ENCODE data around the gene IGFL3. TPM values are rescaled to one million over a fixed set of nuclear protein-coding genes. Genes with fewer than 3 reads are reported as not detected.

The IGFL3 gene
- total RNA-seq, 1 experiment from 2014 or later, result not detected

- Histone ChIP-seq H4K8ac (replicated peaks; ENCODE audit: insufficient read length, low read depth, low read length) (no peak overlapping the region), H2BK20ac (ENCODE audit: low read depth, low read length, poor library complexity, severe bottlenecking) (no peak overlapping the region), H2AK5ac (ENCODE audit: insufficient read length, low read length) (no peak overlapping the region), H2AFZ (ENCODE audit: low read length) (no peak overlapping the region), H3K4ac (ENCODE audit: low read depth, low read length) (no peak overlapping the region), H2BK5ac (ENCODE audit: insufficient read length, low read length) (no peak overlapping the region), H4K5ac (ENCODE audit: insufficient read length, low read depth, low read length) (no peak overlapping the region), H3K4me1 (ENCODE audit: insufficient read depth, low read length) (no peaks in the 10 kb centered on the region), H3K18ac (ENCODE audit: insufficient read length, low read depth, low read length) (no peak overlapping the region), H3T11ph (ENCODE audit: low read length) (no peak overlapping the region), H3K27me3 (ENCODE audit: insufficient read depth, low read length) (no peaks in the 10 kb centered on the region), H4K91ac (ENCODE audit: insufficient read length, low read depth, low read length) (no peak overlapping the region), H3K79me2 (ENCODE audit: insufficient read depth, low read length) (no peaks in the 10 kb centered on the region), H3K4me2 (ENCODE audit: insufficient read depth, insufficient read length, low read length) (no peak overlapping the region), H3K79me1 (ENCODE audit: insufficient read depth, low read depth, low read length, poor library complexity, severe bottlenecking) (no peaks in the 10 kb centered on the region), H3K9me3 (ENCODE audit: control insufficient read depth, low read depth, low read length) (no peaks in the 10 kb centered on the region), H3K23me2 (ENCODE audit: insufficient read length, low read depth, low read length, poor library complexity, severe bottlenecking) (no peaks in the 10 kb centered on the region), H3K27ac (ENCODE audit: insufficient read length, low read depth, low read length) (no peak overlapping the region), H2BK12ac (ENCODE audit: insufficient read length, low read depth, low read length) (no peak overlapping the region), H3K56ac (ENCODE audit: insufficient read length, low read depth, low read length) (no peak overlapping the region), H3K9ac (ENCODE audit: extremely low read depth, insufficient read length, low read length) (no peak overlapping the region), H3K14ac (ENCODE audit: insufficient read depth, low read length) (no peak overlapping the region), H2BK15ac (ENCODE audit: low read depth, low read length) (no peak overlapping the region), H3K23ac (ENCODE audit: insufficient read length, low read depth, low read length) (no peak overlapping the region), H4K20me1 (ENCODE audit: control insufficient read depth, insufficient read depth, insufficient read length) (no peaks in the 10 kb centered on the region), H2BK120ac (ENCODE audit: low read depth, low read length, poor library complexity, severe bottlenecking) (no peak overlapping the region)
- WGBS (ENCODE audit: extremely low coverage, insufficient read length, low lambda C conversion rate), result no CpG with 5 or more reads among the region's 2 CpGs
- no peak overlapping the region for H3K4me3 Mint-ChIP-seq
- no peak for TF ChIP-seq CTCF (conservative IDR thresholded peaks at IDR 0.05)
- peaks cover 34% of the 10 kb centered on the region for H3K27me3 Mint-ChIP-seq (ENCODE audit: low read depth)
- no peak overlapping the region for H3K27ac Mint-ChIP-seq
- no peak for DNase-seq
- H3K36me3 Mint-ChIP-seq (ENCODE audit: insufficient read depth in 1 of 3, low read depth in 3 of 3), result no peaks in the 10 kb centered on the region; a peak in 3 of 7 replicates
- H3K4me1 Mint-ChIP-seq, result peaks cover 5 to 6% of the 10 kb centered on the region in 2 experiments
- H3K9me3 Mint-ChIP-seq, result peaks cover 7 to 17% of the 10 kb centered on the region in 2 experiments
Measured at GRCh38 chr19:46082728-46083050, 41.8 kb downstream of the IGFL3 start.

Data from H9 (cell line).